HepG2 (cell line): ENCODE data around the gene FOXA1. TPM values are rescaled to one million over a fixed set of nuclear protein-coding genes. Genes with fewer than 3 reads are reported as not detected.

ENCODE experiments used
- AKNA ChIP-seq: sonication (generic); formaldehyde crosslinking; IDR thresholded peaks from 2 replicates; pipeline ENCODE4 v1.4.0; 2020; ENCODE audit warnings: missing genetic modification reagents, borderline replicate concordance
- ETV6 ChIP-seq: sonication (generic); formaldehyde crosslinking; conservative IDR thresholded peaks from 2 replicates; pipeline ENCODE4 v1.4.0; 2020; ENCODE audit warnings: missing genetic modification reagents
- PLSCR1 ChIP-seq: sonication (generic); formaldehyde crosslinking; IDR thresholded peaks from 2 replicates; pipeline ENCODE4 v1.5.0; 2020; ENCODE audit warnings: missing genetic modification reagents, mild to moderate bottlenecking, borderline replicate concordance
- RORA ChIP-seq: sonication (generic); formaldehyde crosslinking; IDR thresholded peaks from 2 replicates; pipeline ENCODE4 v1.5.0; 2020; ENCODE audit warnings: mild to moderate bottlenecking, missing genetic modification reagents, moderate library complexity
- TCF12 ChIP-seq, 2 experiments: fragments of 450-650 bp in 1 of 2; sonication (generic) in 1 of 2; formaldehyde crosslinking in 1 of 2; IDR thresholded peaks; 2 replicates each; pipeline versions ENCODE4 v1.6.1 to v1.8.0; 2017 to 2022; ENCODE audit warnings: antibody characterized with exemption in 1 of 2, mild to moderate bottlenecking in 1 of 2, missing genetic modification reagents in 1 of 2, moderate library complexity in 1 of 2
- TRAFD1 ChIP-seq: sonication (generic); formaldehyde crosslinking; IDR thresholded peaks from 2 replicates; pipeline ENCODE4 v1.5.1; 2020; ENCODE audit warnings: missing genetic modification reagents, mild to moderate bottlenecking, borderline replicate concordance
- ZEB1 ChIP-seq: IDR thresholded peaks from 2 replicates; pipeline ENCODE4 v1.6.1; 2012; ENCODE audit warnings: mild to moderate bottlenecking, low read depth, inconsistent platforms; ENCODE audit not compliant: insufficient replicate concordance
- ZNF263 ChIP-seq: sonication (generic); formaldehyde crosslinking; IDR thresholded peaks from 2 replicates; pipeline ENCODE4 v1.4.0; 2020; ENCODE audit warnings: missing genetic modification reagents
- ZNF331 ChIP-seq: sonication (generic); formaldehyde crosslinking; IDR thresholded peaks from 2 replicates; pipeline ENCODE4 v1.4.0; 2020; ENCODE audit warnings: missing genetic modification reagents
- ZNF333 ChIP-seq: sonication (generic); formaldehyde crosslinking; IDR thresholded peaks from 2 replicates; pipeline ENCODE4 v1.4.0; 2020; ENCODE audit warnings: mild to moderate bottlenecking, missing genetic modification reagents, borderline replicate concordance
- ZNF335 ChIP-seq: sonication (generic); formaldehyde crosslinking; IDR thresholded peaks from 2 replicates; pipeline ENCODE4 v1.4.0; 2020; ENCODE audit warnings: missing genetic modification reagents
- ZNF484 ChIP-seq: sonication (generic); formaldehyde crosslinking; IDR thresholded peaks from 2 replicates; pipeline ENCODE4 v1.5.1; 2020; ENCODE audit warnings: mild to moderate bottlenecking, low read depth, missing genetic modification reagents, borderline replicate concordance
- ZNF510 ChIP-seq: sonication (generic); formaldehyde crosslinking; IDR thresholded peaks from 2 replicates; pipeline ENCODE4 v1.4.0; 2020; ENCODE audit warnings: low read depth, mild to moderate bottlenecking, missing genetic modification reagents
- ZNF788 ChIP-seq: sonication (generic); formaldehyde crosslinking; IDR thresholded peaks from 2 replicates; pipeline ENCODE4 v1.5.0; 2020; ENCODE audit warnings: mild to moderate bottlenecking, missing genetic modification reagents, borderline replicate concordance
- polyA plus RNA-seq, 8 experiments: library from polyadenylated mRNA; depleted of rRNA in 3 of 8; stranded (reverse) in 7 of 8; unstranded in 1 of 8; fragments of >200 nt; fragmentation: Illumina TruSeq in 4 of 8; extraction: Trizol in 4 of 8; gene quantifications; 2 replicates each; pipeline versions ENCODE4 v1.2.1 to v1.2.3, GENCODE V29; 2011 to 2016; ENCODE audit warnings: low read depth in 4 of 8, missing spikeins in 1 of 8, mixed read lengths in 1 of 8; ENCODE audit not compliant: insufficient read depth in 1 of 8
- total RNA-seq, 5 experiments: library from RNA; depleted of rRNA; stranded (reverse); fragments of >200 nt; fragmentation: Illumina TruSeq; extraction: Trizol; gene quantifications; 2 replicates each; pipeline ENCODE4 v1.2.3, GENCODE V29; 2016; ENCODE audit warnings: low read depth in 1 of 5
- TF ChIP-seq, protein P1 (sequence below), 2 experiments: sonication (generic) in 1 of 2; formaldehyde crosslinking in 1 of 2; IDR thresholded peaks; 2 replicates each; pipeline versions ENCODE4 v1.5.1 to v1.6.1; 2011 to 2020; ENCODE audit warnings: borderline replicate concordance in 1 of 2, low read depth in 1 of 2, low read length in 1 of 2, mild to moderate bottlenecking in 1 of 2, missing genetic modification reagents in 1 of 2, moderate library complexity in 1 of 2
- TF ChIP-seq, protein P2 (sequence below): IDR thresholded peaks from 2 replicates; pipeline ENCODE4 v1.6.1; 2016; ENCODE audit warnings: control low read depth

FOXA1 gene
- total and polyA plus RNA-seq, 2 of the 13 experiments (the other 11 are each of a cell fraction or from before 2014, with no cell fraction given): 43.4 to 58.6 TPM

DNA sequence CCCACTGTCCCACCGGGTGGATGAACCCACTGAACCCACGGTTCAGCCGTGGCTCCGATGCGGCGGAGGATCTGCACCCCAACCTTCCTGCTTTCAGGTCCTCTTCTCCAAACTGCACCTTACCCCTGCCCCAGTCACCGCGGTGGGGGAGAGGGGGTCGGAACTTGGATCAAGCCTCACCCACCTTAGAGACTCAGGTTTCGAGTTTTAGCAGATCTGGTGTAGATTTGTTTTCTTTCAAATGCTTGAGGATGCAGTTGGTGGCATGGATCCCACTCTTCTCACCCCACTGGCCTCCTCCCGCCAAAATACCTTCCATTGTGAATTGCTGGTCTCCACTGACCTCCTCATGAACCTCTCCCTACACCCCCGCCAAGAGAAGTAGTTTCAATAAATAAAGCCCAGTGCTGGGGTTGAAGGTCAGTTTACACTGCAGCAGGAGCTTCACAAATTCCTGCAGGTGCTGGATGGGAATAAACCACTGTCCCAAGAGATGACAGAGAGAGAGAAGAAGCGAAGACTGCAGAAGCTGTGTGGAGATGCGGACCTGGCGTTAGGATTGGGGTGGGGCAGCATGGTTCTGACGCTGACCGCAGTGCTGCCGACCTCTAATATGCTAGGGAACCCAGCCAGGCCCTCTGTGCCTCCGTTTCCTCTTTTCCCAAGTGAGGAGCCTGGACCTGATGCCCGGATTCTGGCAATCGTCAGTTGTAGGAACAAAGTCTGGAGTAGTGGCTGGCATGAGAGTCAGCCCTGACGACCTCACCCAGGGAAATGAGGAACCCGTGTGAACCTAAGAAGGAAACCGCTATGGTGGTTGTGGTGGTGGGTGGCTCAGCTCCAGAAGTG lies 7.8 kb upstream of the FOXA1 start (continued):
- TF ChIP-seq ZNF331 (CRISPR knock-in tag) (peak; percentile 84), AKNA (CRISPR knock-in tag) (0 out of 2 replicates have a peak, but pooled peaks have one; percentile 57), ZNF788 (CRISPR knock-in tag) (peak; percentile 95; the same call in 1 of the 2 replicates), ETV6 (CRISPR knock-in tag) (no peak), ZNF510 (CRISPR knock-in tag) (no peak), ZNF333 (no peak), TCF12 (IDR thresholded peaks at IDR 0.05) (no peak), TCF12 (CRISPR knock-in tag; IDR thresholded peaks at IDR 0.05) (peak; percentile 56; the same call in 1 of the 2 replicates), ZNF484 (no peak), TRAFD1 (CRISPR knock-in tag) (no peak), PLSCR1 (CRISPR knock-in tag) (no peak), ZNF335 (CRISPR knock-in tag) (0 out of 2 replicates have a peak, but pooled peaks have one; percentile 47), ZEB1 (no peak), RORA (CRISPR knock-in tag) (no peak), ZNF263 (CRISPR knock-in tag) (peak; percentile 61)
- TF ChIP-seq, protein P1, sequence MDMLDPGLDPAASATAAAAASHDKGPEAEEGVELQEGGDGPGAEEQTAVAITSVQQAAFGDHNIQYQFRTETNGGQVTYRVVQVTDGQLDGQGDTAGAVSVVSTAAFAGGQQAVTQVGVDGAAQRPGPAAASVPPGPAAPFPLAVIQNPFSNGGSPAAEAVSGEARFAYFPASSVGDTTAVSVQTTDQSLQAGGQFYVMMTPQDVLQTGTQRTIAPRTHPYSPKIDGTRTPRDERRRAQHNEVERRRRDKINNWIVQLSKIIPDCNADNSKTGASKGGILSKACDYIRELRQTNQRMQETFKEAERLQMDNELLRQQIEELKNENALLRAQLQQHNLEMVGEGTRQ (IDR thresholded peaks at IDR 0.05; ENCODE audit: low read depth, low read length): no peak
- TF ChIP-seq, protein P1 (CRISPR knock-in tag; IDR thresholded peaks at IDR 0.05; ENCODE audit: borderline replicate concordance): no peak; the same call in 1 of the 2 replicates
- TF ChIP-seq, protein P2, sequence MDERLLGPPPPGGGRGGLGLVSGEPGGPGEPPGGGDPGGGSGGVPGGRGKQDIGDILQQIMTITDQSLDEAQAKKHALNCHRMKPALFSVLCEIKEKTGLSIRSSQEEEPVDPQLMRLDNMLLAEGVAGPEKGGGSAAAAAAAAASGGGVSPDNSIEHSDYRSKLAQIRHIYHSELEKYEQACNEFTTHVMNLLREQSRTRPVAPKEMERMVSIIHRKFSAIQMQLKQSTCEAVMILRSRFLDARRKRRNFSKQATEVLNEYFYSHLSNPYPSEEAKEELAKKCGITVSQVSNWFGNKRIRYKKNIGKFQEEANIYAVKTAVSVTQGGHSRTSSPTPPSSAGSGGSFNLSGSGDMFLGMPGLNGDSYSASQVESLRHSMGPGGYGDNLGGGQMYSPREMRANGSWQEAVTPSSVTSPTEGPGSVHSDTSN (CRISPR knock-in tag): no peak
